Mucosa of rectum (tissue), 2 donors: ENCODE data around the gene FRMD6.
"Not testable (repeated sequence)": the region's sequence is repeated elsewhere in the genome, so short reads cannot be mapped to it uniquely, and the experiment has no call there.

ENCODE experiments used
- H3K27ac ChIP-seq, 2 donors: one replicate each; pipeline ENCODE4 v1.7.0; 2013; ENCODE audit warnings: inconsistent platforms in 2 of 2, low read depth in 2 of 2, low read length in 2 of 2
- H3K27me3 ChIP-seq, 2 donors: one replicate each; pipeline ENCODE4 v1.7.0; 2013; ENCODE audit warnings: low read length in 2 of 2; ENCODE audit not compliant: control insufficient read depth in 2 of 2, insufficient read depth in 2 of 2
- H3K36me3 ChIP-seq, 2 donors: one replicate each; pipeline ENCODE4 v1.7.0; 2013; ENCODE audit warnings: low read length in 2 of 2; ENCODE audit not compliant: control insufficient read depth in 2 of 2, insufficient read depth in 2 of 2
- H3K4me1 ChIP-seq, 2 donors: one replicate each; pipeline ENCODE4 v1.7.0; 2013; ENCODE audit warnings: low read length in 2 of 2, mild to moderate bottlenecking in 1 of 2; ENCODE audit not compliant: control insufficient read depth in 2 of 2, insufficient read depth in 2 of 2
- H3K4me3 ChIP-seq, 2 donors: one replicate each; pipeline ENCODE4 v1.7.0; 2013; ENCODE audit warnings: low read length in 2 of 2
- H3K9ac ChIP-seq, 2 donors: one replicate each; pipeline ENCODE4 v1.7.0; 2013; ENCODE audit warnings: low read length in 2 of 2, low read depth in 1 of 2, mild to moderate bottlenecking in 1 of 2
- H3K9me3 ChIP-seq, 2 donors: one replicate each; pipeline ENCODE4 v1.7.0; 2013; ENCODE audit warnings: low read length in 2 of 2; ENCODE audit not compliant: control insufficient read depth in 2 of 2
- donor health status: healthy.
- donor health status: Normal muscosa, but diverticular disease.

The FRMD6 gene

GRCh38 chr14:51730098-51730497, 78.4 kb downstream of the FRMD6 start:
- no peaks in the 10 kb centered on the region for H3K27me3 ChIP-seq
- H3K4me1 ChIP-seq = no peaks in the 10 kb centered on the region
- H3K4me3 ChIP-seq = no peak overlapping the region
- no peak overlapping the region for H3K27ac ChIP-seq
- H3K36me3 ChIP-seq = peaks cover 0 to 7% of the 10 kb centered on the region in 2 donors
- H3K9ac ChIP-seq = no peak overlapping the region
- no peaks in the 10 kb centered on the region for H3K9me3 ChIP-seq

DNA sequence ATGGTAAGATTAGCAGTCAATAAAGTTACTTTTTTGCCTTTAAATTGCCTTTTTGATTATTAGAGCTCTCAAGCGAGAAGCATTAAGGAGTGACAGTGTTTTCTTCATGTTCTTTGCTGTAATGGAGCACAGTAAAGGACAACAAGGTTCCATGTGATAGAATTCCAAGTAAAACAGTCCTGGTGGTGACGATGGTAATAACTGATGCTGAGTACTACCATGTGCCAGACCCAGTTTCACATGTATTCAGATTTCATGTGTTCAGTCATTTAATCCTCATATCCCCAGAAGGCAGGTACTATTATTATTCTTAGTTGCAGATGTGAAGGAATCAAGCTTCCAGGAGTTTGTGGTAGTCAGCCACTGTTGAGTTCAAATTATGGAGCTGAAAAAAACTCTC, 79.0 kb downstream of the FRMD6 start:
- no peaks in the 10 kb centered on the region for H3K9me3 ChIP-seq
- H3K9ac ChIP-seq = no peak overlapping the region
- no peak overlapping the region for H3K4me3 ChIP-seq
- H3K27me3 ChIP-seq = no peaks in the 10 kb centered on the region
- H3K4me1 ChIP-seq = no peaks in the 10 kb centered on the region
- no peak overlapping the region for H3K27ac ChIP-seq
- H3K36me3 ChIP-seq = peaks cover 0 to 7% of the 10 kb centered on the region in 2 donors

GRCh38 chr14:51732494-51733112, 80.9 kb downstream of the FRMD6 start:
- no peaks in the 10 kb centered on the region for H3K4me1 ChIP-seq
- peaks cover 0 to 3% of the 10 kb centered on the region in 2 donors for H3K36me3 ChIP-seq
- no peak overlapping the region for H3K9ac ChIP-seq
- no peaks in the 10 kb centered on the region for H3K27me3 ChIP-seq
- no peaks in the 10 kb centered on the region for H3K9me3 ChIP-seq
- H3K27ac ChIP-seq = no peak overlapping the region
- no peak overlapping the region for H3K4me3 ChIP-seq

DNA sequence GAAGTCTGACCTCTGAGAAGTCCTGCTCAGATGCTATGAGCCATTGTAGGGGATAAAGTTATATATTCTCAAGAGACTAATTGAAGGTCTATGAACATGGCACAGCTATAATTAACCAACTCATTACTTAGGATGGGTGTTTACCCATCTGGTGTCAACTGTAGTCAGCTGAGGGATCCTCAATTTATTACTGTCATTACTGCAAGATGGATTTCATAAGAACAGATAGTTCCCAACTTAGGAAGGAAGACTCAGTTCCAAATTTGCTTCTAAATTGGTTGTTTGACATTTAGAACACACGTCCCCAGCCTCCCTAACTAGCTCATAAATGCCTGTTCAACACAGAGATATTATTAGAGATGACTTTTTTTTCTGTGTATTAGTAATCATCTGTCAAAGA, 81.4 kb downstream of the FRMD6 start:
- H3K4me3 ChIP-seq = no peak overlapping the region
- H3K27ac ChIP-seq = no peak overlapping the region
- no peaks in the 10 kb centered on the region for H3K9me3 ChIP-seq

DNA sequence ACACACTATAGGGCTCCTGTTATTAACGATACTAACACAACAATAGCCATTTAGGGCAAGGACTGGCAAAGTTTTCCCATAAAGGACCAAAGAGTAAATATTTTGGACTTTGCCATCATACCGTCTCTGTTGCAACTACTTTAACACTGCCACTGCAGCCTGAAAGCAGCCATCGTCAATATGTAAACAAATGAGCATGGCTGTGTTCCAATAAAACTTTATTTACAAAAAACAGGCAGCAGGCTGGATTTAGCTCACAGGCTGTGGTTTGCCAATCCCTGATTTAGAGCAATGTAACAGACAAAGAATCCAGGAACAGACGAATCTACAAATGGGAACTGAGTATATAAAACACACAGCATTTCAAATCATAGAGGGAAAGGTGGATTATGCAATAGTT, 84.1 kb downstream of the FRMD6 start:
- Histone ChIP-seq H3K36me3 (no peaks in the 10 kb centered on the region), H3K27me3 (no peaks in the 10 kb centered on the region), H3K9me3 (no peaks in the 10 kb centered on the region), H3K27ac (no peak overlapping the region), H3K9ac (no peak overlapping the region), H3K4me1 (no peaks in the 10 kb centered on the region), H3K4me3 (no peak overlapping the region)

More for the DNA sequence above, 81.4 kb downstream of the FRMD6 start:
- H3K36me3 ChIP-seq = no peaks in the 10 kb centered on the region
- H3K4me1 ChIP-seq = no peaks in the 10 kb centered on the region
- H3K27me3 ChIP-seq = no peaks in the 10 kb centered on the region
- no peak overlapping the region for H3K9ac ChIP-seq

GRCh38 chr14:51738754-51739153, 87.0 kb downstream of the FRMD6 start:
- Histone ChIP-seq H3K9ac (no peak overlapping the region), H3K36me3 (no peaks in the 10 kb centered on the region), H3K27me3 (no peaks in the 10 kb centered on the region), H3K9me3 (no peaks in the 10 kb centered on the region), H3K4me3 (no peak overlapping the region), H3K27ac (no peak overlapping the region), H3K4me1 (no peaks in the 10 kb centered on the region)

DNA sequence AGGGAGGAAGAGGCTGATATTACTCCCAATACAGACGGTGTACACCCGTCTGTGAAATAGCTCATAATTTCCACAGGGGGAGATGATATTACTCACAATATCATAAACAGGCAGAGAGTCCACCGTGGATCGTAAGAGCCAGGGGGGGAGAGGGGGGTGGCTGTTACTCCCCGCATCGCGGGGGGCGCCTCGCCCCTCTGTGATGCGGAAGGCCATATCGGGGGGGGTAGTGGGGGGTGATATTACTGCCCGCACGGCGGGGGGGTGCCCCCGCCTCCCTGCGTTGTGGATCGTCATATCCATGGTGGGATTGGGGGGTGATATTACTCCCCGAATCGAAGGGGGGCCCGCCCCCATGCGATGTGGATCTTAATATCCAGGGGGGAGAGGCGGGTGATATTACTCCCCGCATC, 91.9 kb downstream of the FRMD6 start:
- no peak overlapping the region for H3K9ac ChIP-seq
- H3K27ac ChIP-seq = no peak overlapping the region
- H3K36me3 ChIP-seq = no peaks in the 10 kb centered on the region
- H3K4me1 ChIP-seq = no peaks in the 10 kb centered on the region
- H3K4me3 ChIP-seq = no peak overlapping the region
- H3K27me3 ChIP-seq = no peaks in the 10 kb centered on the region
- no peaks in the 10 kb centered on the region for H3K9me3 ChIP-seq

GRCh38 chr14:51744372-51745130, 92.8 kb downstream of the FRMD6 start:
- H3K27ac ChIP-seq = no peak overlapping the region
- no peak overlapping the region for H3K9ac ChIP-seq
- H3K36me3 ChIP-seq = no peaks in the 10 kb centered on the region
- no peaks in the 10 kb centered on the region for H3K4me1 ChIP-seq
- no peaks in the 10 kb centered on the region for H3K27me3 ChIP-seq
- H3K9me3 ChIP-seq = no peaks in the 10 kb centered on the region
- no peak overlapping the region for H3K4me3 ChIP-seq

GRCh38 chr14:51746823-51747222, 95.1 kb downstream of the FRMD6 start:
- not testable (repeated sequence) for H3K9me3 ChIP-seq, H3K36me3 ChIP-seq

GRCh38 chr14:51750542-51750941, 98.8 kb downstream of the FRMD6 start:
- H3K9ac ChIP-seq = no peak overlapping the region
- no peak overlapping the region for H3K4me3 ChIP-seq
- H3K36me3 ChIP-seq = no peaks in the 10 kb centered on the region
- H3K4me1 ChIP-seq = no peaks in the 10 kb centered on the region
- no peak overlapping the region for H3K27ac ChIP-seq
- no peaks in the 10 kb centered on the region for H3K9me3 ChIP-seq
- H3K27me3 ChIP-seq = no peaks in the 10 kb centered on the region

More at GRCh38 chr14:51746823-51747222, 95.1 kb downstream of the FRMD6 start:
- not testable (repeated sequence) for H3K27me3 ChIP-seq, H3K4me3 ChIP-seq, H3K9ac ChIP-seq, H3K27ac ChIP-seq, H3K4me1 ChIP-seq
